GM18526 (cell line): Measurements from ENCODE around the gene TRDMT1.
A peak's percentile ranks its signal among the peaks of the same experiment; 100 is the strongest.

Experiments used
- POLR2A ChIP-seq: IDR thresholded peaks from 3 replicates; pipeline ENCODE4 v1.6.1; 2011; ENCODE audit not compliant: insufficient read length; ENCODE audit errors: extremely low read depth

The TRDMT1 gene

GRCh38 chr10:17235136-17235535, 33.7 kb upstream of the TRDMT1 start:
- TF ChIP-seq POLR2A, result no peak

- no peak for TF ChIP-seq POLR2A
Measured at GRCh38 chr10:17234431-17234945, 33.0 kb upstream of the TRDMT1 start.

GRCh38 chr10:17233286-17233991, 32.0 kb upstream of the TRDMT1 start:
- no peak for TF ChIP-seq POLR2A

- TF ChIP-seq POLR2A, result no peak
Measured at GRCh38 chr10:17232276-17232960, 30.9 kb upstream of the TRDMT1 start.

GRCh38 chr10:17231788-17232187, 30.3 kb upstream of the TRDMT1 start:
- no peak for TF ChIP-seq POLR2A

GRCh38 chr10:17229967-17230682, 28.7 kb upstream of the TRDMT1 start:
- TF ChIP-seq POLR2A, result peak; percentile 86

- TF ChIP-seq POLR2A, result peak; percentile 43
Measured at GRCh38 chr10:17229717-17229966, 28.2 kb upstream of the TRDMT1 start.

- peak; percentile 95 for TF ChIP-seq POLR2A
Measured at GRCh38 chr10:17229016-17229716, 27.7 kb upstream of the TRDMT1 start.

GRCh38 chr10:17228091-17229015, 26.9 kb upstream of the TRDMT1 start, which contains the start of gene VIM:
VIM (plus strand) TSS chr10:17228241; CDS start chr10:17229423, 1,182 bp downstream.
- TF ChIP-seq POLR2A, result peak; percentile 36

- TF ChIP-seq POLR2A, result no peak
Measured at GRCh38 chr10:17227367-17228090, 26.1 kb upstream of the TRDMT1 start.

- no peak for TF ChIP-seq POLR2A
Measured at GRCh38 chr10:17226891-17227303, 25.4 kb upstream of the TRDMT1 start.

GRCh38 chr10:17225808-17226207, 24.3 kb upstream of the TRDMT1 start:
- no peak for TF ChIP-seq POLR2A

- TF ChIP-seq POLR2A, result no peak
Measured at GRCh38 chr10:17222329-17222728, 20.9 kb upstream of the TRDMT1 start.

- TF ChIP-seq POLR2A, result no peak
Measured at GRCh38 chr10:17220652-17221100, 19.2 kb upstream of the TRDMT1 start.
